Measurements from ENCODE around the gene MAGEA10.

- no peak for TF ChIP-seq CTCF (conservative IDR thresholded peaks at IDR 0.05; ENCODE audit: low read length)
- TF ChIP-seq EZH2phosphoT487 (IDR thresholded peaks at IDR 0.05; ENCODE audit: borderline replicate concordance, low read depth, low read length) = no peak
Measured at GRCh38 chrX:152149648-152150047, 11.3 kb upstream of the MAGEA10 start.

All from OCI-LY7 (cell line).